Measurements from ENCODE around the gene TBC1D20.
A peak's percentile ranks its signal among the peaks of the same experiment; 100 is the strongest.

TBC1D20 gene

DNA sequence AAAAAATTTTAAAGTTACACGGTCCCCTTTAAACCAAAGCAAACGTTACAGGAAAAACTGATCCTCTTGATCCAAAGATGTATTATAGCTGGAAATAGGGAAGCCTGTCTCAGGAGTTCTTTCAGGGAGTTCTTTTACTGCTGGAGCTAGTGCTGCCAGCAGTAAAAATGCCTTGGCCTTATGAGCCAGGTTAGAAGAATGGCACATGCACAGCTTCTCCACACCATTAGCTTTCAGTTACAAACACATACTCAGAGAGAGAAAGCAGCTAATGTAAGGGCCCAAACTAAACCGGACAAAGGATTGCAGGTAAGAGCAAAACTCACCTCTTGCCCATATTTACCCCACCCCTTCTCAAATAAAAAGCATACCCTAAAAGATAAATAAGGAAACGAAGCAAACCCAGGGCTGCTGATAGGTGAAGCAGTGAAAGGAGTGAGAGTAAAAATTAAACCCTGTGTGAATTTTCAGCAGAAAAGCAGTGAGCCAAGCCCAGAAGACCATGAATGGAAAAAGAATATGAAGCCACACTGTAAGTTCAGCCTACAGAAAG, 19.0 kb downstream of the TBC1D20 start:
- DNase-seq (ENCODE audit: extremely low spot score, insufficient read length, low read depth): no peak
- FAIRE-seq: no peak

DNA sequence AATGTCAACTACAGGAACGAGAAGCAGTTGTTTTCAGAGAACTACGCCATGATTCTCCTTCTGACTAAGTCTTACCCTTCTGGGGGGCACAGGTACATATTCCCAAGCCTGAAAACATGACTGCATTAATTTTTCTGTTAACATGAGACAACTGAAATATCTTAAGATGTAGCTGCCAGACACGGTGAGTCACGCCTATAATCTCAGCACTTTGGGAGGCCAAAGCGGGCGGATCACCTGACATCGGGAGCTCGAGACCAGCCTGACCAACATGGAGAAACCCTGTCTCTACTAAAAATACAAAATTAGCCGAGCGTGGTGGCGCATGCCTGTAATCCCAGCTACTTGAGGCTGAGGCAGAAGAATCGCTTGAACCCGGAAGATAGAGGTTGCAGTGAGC, 21.7 kb downstream of the TBC1D20 start:
- DNase-seq (ENCODE audit: extremely low spot score, insufficient read length, low read depth) (no peak), FAIRE-seq (no peak)

DNA sequence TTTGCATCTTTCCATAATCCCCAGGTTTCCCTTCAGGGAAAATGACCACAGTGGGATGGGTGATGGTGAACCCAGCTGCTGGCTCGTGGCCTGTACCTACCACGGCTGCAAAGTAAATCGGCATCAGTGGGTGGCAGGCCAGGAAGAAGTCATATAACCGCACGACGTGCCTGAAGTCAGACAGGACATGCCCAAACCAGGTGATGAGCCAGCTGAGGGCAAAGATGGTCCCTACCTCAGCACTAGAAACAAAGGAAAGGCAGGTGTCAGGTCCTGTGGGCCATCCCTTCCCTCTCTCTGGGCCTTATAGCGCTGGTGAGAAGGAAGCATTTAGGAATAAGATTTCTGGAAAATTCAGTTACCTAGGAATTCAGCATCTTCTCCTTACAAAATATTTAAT, 22.2 kb downstream of the TBC1D20 start:
- FAIRE-seq (no peak), DNase-seq (ENCODE audit: extremely low spot score, insufficient read length, low read depth) (no peak)

DNA sequence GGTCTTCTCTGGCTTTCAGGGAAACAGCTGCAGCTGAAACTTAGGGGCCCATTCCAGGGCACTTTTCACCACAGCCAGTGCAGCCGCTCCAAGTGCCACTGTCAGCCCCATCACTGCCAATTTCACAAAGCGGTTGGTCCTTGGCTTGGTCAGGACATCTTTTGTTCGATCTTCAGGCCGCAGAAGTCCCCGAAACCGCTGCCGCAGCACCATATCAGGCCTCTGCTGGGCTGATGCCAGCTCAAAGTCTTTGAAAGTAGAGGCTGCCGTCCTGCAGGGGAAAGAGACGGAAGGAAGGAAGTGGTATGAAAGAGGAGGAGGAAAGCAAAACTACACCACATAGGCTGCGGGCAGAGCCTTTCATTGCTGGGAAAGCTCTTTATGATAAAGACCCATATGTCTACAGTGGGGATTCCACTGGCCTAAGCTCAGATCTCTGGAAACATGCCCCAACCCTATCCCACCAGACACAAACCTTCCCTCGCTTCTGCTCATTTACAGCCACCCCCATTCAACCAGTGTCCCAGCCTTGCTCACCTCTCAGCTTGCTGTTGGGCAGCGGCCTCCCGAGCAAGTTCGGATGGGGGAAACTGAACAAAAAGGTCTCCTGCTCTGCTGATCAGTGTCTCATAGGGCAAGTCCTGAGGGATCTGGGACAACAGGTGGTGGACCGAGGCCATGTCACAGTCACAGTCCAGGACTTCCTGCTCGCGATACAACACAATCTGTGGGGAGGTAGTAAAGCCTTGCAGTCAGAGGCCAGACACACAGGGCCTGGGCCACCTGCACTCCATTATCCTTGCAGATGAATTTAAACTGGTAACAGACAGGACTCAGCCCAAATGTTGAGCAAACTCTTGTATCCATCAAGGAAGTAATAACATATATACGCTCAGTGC, 23.5 kb downstream of the TBC1D20 start:
- FAIRE-seq: peak; percentile 83
- no peak for DNase-seq (ENCODE audit: extremely low spot score, insufficient read length, low read depth)

DNA sequence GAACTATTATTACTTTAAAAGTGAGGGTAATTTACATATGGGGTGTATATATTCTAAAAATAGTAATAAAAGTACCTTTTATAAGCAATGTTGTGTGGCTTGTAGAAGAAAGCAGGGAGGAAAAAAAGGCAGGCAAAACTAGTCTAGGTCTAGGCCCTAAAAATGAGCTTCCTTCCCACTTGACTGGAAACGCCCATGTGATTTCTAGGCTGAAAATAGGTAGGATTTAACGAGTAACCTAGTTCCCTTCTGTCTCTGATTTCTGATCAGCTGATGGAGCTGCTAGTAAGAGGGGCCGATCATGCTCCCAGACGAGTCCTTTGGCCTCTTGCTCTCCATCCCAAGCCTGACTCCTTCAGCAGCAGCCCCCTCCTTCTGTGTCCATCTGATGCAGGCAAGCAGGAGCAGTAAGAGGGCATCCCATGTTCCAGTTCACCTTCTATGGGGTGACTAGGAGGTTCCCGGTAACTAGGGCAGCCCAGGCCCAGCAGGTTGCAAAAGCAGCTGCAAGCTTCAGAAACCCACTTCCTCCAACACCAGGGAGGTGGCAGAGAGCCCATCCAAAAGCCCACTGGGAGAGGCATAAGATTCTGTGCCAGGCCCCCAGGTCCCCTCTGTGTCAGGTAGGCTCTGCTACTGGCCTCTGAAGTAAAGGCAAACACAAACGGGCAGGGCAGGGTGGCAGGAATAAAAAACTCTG, 24.4 kb downstream of the TBC1D20 start:
- DNase-seq (ENCODE audit: extremely low spot score, insufficient read length, low read depth) (no peak), FAIRE-seq (no peak)

DNA sequence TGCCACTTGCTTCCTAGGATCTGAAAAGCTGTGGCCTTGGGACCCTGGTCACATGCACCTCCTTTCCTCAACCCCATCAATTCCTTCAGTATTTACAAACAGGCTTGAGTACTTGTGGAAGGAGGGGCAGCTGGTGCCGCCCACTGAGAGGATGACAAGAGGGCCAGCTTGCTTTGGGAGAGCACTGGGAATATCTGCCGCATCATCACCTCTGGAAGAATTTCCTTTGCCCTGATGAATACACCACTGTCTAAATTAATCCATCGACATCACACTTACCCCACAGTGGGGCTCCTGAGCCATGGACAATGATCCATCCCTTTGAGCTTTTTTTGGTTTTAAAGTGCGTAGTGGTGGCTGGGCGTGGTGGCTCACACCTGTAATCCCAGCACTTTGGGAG, 25.9 kb downstream of the TBC1D20 start:
- FAIRE-seq: no peak
- no peak for DNase-seq (ENCODE audit: extremely low spot score, insufficient read length, low read depth)

DNA sequence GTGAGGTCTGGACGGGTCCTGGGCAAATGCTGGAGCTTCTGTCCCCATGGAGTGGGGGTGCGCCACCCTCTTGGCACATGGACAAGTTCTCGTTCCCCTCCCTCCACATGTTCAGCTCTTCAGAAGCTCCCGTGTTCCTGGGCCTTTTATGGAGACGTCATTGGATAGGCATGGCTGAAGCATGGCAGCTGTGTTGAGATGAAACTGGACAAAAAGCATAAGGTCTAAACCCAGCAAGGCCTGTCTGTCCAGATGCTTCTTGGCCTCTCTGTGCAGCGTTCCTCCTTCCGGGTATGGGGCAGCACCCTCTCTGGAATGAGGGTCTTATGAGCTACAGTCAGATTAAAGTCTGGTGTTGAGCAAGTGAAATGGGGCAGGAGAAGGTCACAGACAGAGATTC, 26.8 kb downstream of the TBC1D20 start:
- no peak for DNase-seq (ENCODE audit: extremely low spot score, insufficient read length, low read depth)
- no peak for FAIRE-seq

DNA sequence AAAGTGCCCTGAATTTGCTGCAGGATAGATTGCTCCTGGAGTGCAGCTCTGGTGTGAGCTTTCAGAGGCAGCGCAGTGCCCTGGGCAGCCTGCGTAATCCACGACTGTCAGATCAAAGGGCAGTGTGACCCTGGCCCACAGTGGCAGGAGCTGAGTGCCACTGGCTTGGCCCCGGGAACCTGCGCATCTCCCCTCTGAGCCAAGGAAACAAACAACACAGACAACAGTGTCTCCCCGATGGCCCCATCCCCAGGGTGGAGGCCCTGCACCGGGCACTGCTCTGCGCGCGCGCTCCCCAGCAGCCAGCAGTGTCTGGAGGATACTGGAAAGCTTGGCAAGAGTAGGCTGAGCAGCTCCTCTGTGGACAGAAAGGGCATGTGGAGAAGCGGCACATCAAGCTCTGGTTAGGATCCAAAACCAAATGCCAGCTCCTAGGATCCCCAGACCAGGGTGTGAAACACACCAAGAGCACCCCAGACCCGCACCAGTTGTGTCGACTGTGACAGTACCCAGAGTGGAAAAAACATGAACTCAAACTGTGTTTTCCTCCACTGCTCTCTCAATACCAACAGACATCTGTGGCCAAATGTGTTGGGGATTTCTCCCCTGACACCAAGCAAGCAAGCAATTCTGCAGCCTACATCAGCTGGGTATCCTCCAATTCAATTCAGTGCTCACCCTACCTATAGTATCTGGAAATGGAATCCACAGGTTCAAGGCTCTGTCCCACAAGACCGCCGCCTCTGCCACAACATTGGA, 27.5 kb downstream of the TBC1D20 start:
- no peak for DNase-seq (ENCODE audit: extremely low spot score, insufficient read length, low read depth)
- no peak for FAIRE-seq

DNA sequence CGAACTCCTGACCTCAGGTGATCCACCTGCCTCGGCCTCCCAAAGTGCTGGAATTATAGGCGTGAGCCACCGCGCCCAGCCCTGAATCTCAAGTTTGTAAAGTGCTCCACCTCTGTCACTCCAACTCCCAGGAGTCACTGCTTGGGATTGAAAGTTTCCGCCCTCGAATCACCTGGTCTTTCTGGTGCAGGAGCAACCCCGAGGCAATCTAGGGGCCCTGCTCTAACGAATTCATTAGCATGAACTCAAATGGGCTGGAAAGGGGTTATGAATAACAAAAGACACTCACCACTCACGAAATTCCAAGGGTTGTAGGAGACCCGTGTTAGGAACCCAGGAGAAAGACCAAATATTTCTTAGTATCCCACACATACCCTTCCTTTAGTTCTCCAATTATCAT, 28.1 kb downstream of the TBC1D20 start:
- DNase-seq (ENCODE audit: extremely low spot score, insufficient read length, low read depth) (no peak), FAIRE-seq (no peak)

DNA sequence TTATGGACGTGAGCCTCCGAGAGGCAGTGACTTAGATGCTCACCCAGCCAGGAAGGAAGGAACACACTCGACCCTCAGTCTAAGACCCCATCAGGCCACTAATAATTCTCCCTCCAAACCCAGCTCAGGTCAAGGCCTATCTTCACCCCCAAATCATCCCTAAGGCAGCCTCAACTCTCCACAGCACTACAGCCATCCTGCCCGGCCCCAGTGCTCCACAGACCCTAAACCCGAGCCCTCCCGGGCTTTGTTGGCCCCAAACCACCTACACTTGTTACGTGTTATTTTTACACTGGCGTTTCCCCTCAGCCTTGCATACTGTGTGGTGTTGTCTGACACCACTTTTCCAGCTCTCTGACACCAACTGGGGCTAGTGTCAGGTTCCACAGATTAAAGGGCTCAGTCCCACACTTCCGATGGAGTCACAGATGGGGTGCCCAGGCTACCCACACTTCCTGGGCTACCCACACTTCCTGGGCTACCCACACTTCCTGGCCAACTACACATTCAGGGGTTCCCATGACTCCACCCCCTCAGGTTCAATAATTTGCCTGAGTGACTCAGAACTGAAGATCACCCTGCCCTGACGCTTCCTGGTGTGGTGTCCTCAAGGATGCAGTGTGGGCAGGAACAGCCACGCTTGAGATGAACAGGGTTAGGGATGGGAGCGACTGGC, 28.9 kb downstream of the TBC1D20 start:
- DNase-seq (ENCODE audit: extremely low spot score, insufficient read length, low read depth) (peak; percentile 72), FAIRE-seq (peak; percentile 97)

DNA sequence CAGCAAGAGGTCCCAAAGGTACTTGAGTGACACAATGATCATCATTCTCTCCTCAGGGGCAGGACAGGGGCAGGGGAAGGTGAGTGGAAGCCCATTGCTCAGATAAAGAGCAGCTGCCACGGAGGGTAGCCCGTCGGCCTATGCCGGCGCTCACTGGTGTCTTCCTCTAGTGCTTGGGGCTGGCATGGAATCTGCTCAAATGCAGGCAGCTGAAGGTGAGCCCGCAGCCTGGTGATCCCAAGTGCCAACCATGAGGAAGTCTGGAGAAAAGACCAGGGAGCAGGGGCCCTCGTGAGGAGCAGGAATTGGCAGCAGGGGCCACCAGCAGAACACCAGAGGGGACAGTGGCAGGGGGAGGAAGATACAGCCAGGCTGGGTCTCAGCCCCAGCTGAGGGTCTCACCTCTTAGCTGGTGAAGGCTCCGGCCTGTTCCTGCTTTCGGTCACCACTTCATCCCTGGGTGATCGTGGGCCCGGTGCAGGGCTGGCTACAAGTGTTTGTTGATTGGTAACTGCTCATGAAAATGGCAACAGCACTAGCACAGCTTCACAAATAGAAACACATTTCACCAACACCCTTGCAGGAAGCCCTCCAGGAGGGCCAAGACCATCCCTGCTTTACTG, 29.5 kb downstream of the TBC1D20 start:
- no peak for DNase-seq (ENCODE audit: extremely low spot score, insufficient read length, low read depth)
- FAIRE-seq: no peak

DNA sequence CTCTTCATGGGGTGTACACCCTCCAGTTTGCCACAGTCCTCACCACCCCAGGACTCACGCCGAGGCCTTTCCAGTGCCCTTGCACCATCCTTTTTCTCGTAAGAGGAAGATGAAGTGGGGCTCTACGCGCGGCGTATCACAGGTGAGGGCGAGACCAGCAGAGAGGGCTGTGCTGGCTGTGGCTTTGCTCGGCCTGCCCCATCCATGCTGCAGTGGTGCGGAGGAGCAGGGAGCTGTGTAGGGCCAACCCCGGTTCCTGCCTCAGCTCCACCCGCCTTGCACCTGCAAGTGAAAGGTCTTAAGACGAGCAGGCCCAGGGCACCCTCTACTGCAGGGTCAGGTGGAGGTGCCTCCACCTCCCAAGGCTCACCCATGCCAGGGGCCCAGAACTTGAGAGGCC, 30.1 kb downstream of the TBC1D20 start:
- FAIRE-seq (no peak), DNase-seq (ENCODE audit: extremely low spot score, insufficient read length, low read depth) (no peak)

DNA sequence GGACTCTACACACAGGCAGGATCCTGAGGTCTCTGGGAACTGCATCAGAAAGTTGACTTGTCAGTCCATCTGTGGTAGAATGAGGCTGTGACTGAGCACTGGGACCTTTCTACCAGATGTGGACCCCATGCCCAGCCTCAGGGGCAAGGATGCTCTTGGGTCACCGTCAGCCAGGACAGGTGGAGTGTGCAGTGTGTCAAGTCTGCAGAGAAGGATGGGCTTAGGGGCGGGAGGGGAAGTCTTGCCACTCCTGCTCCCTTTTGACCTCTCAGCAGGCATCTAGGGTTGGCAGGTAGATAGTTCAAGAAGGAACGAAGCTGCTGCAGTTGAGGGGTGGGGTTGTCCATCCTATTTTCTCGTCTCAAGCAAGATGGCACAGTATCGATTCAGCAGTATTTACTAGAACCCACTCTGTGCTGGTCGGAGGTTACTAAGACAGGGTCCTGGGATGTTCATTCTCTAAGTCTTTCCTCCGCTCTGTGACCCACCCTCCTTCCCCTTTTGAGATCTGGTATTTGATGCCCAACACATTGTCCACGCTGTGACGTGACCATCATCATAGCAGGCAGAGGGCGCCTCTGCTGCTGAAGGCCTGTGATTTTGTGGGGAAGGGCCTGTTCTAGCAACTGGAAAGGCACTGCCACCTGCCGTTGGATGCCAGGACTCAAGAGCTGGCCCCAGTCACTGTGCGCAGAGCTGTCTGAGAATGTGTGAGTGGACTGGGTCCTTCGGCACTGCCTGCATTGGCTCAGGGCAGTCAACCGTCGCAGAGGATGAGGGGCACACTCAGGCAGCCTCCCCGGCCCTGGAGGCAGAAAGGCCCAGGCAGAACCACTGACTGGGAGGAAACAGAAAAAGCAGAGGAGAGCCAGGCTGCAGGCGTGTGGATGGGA, 31.1 kb downstream of the TBC1D20 start:
- DNase-seq (ENCODE audit: extremely low spot score, insufficient read length, low read depth) (no peak), FAIRE-seq (no peak)

DNA sequence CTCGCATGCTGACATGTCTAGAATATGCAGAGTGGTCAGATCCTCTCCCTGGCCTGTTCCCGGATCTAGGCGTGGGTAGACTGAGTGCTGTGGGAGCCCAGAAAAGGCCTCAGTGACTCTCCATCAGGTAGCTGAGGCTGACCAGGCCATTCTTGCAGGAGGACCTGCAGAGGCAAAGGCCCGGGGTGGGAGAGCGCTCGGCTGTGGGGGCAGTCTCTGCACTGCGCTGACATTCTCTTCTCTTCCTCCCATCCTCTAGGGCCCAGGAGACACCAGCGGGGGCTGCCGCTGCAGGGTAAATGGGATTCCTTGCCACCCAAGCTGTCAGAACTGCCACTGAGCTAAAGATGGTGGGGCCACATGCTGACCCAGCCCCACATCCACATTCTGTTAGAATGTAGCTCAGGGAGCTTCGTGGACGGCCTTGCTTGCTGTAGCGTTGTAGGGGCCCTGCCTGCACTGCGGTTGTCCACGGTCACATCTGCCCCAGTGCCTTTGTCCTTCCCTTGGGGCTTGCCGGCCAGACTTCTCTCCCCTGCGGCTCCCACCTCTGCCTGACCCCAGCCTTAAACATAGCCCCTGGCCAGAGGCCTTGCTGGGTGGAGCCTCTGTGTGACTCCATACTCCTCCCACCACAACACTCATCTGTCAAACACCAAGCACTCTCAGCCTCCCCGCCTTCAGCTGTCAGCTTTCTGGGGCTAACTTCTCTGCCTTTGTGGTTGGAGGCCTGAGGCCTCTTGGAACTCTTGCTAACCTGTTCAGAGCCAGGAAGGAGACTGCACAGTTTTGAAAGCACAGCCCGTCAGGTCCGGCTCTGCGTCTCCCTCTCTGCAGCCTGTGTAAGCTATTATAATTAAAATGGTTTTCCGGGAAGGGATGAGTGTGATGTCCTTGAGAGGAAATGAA, 32.0 kb downstream of the TBC1D20 start:
- DNase-seq (ENCODE audit: extremely low spot score, insufficient read length, low read depth) (no peak), FAIRE-seq (no peak)

DNA sequence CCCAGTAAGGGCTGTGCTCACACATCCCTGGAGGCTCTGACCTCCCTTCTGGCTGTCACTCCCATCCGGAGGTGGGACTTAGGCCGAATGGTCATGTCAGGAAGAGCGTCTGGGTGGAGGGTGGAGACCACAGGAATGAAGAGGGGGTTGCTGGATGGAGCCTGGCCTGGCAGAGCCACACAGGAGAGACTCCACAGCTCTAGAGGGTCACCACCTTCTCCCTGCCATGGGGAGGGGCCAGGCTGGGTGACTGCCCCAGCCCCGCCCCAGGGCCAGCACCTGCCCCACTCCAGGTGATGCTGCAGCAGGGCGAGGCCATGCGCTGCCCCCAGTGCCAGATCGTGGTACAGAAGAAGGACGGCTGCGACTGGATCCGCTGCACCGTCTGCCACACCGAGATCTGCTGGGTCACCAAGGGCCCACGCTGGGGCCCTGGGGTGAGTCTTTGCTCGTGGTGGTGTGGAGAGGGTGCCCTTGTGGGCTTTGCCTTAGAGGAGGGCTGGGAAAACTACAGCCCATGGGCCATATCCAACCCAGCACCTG, 33.6 kb downstream of the TBC1D20 start:
- DNase-seq (ENCODE audit: extremely low spot score, insufficient read length, low read depth): no peak
- FAIRE-seq: no peak

DNA sequence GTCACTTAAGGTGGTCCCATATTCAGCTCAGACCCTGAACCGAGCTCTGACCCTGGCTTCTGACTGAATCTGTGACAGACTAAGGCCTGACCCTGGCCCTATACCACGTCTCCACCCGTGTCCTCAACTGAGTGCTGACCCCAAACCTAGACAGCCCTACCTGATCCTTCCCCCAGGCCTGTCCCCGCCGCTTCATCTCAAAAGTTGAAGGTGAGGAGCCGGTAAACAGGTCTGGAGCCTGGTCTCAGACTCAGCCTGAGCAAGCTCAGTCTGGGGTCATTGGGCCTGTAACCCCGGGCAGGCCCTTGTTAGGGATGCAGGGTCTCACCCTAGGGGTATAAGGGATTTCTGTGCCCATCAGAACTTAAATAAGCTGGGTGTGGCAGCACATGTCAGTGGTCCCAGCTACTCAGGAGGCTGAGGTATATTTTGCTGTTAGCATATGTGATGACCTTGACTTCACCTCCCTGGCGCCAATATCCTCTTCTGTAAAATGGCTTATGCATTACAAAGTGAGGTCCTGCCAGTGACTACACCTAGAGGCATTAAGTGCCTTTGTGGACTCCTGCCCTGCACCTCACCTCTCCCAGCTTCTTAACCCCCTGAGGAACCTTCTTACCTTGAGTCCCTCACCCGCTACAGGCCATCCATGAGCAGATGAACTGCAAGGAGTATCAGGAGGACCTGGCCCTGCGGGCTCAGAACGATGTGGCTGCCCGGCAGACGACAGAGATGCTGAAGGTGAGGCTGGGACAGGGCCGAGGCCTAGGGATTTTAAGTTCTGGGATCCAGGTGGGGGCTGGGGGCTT, 34.3 kb downstream of the TBC1D20 start:
- FAIRE-seq: no peak
- no peak for DNase-seq (ENCODE audit: extremely low spot score, insufficient read length, low read depth)

DNA sequence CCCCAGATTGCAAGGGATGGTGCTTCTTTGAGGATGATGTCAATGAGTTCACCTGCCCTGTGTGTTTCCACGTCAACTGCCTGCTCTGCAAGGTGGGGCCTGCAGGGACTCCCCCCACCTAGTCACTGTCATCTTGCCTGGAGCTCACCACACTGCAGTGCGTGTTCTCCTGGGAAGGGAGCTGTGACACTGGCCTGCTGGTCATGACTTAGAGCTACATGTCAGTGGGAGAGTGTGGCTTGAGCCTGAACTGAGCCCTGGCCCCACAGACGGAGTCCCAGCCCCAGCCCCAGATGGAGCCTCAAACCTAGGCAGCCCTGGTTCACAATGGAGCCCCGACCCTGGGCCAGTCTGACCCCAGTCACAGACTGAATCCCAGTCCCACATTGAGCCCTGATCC, 34.9 kb downstream of the TBC1D20 start:
- no peak for FAIRE-seq
- DNase-seq (ENCODE audit: extremely low spot score, insufficient read length, low read depth): no peak
